Measurements from ENCODE around the gene GRIK5.

The GRIK5 gene

DNA sequence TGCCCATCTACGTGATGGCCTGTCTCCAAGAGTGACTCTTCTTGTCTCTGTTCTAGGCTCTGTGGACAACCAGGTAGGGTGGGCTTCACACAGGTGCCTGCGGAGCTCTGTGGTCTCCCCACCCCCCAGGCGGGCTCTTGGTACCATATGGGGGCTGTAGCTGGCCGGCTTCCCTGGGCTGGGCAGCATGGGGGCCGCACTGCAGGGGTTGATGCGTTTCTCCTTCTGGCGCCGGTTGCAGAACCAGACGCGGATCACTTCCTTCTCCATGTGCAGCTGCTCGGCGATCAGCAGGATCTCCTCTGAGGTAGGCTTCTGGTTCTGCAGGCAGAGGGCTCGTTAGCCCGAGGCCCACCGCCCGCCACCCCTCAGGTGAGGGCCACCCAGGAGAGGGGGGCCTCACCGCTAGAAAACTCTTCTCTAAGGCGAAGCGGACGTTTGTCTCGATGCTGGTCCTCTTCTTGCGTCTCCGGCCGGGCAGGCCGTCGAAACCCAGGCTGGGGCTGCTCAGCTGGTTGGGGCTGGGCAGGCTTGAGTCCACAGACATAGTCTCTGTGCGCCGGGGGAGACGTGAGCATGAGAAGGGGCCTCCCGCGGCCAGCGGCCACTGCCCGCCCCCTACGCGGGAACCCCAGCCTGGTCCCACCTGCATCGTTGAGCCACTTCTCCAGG, 25.3 kb upstream of the GRIK5 start:
- DNase-seq: no peak

DNA sequence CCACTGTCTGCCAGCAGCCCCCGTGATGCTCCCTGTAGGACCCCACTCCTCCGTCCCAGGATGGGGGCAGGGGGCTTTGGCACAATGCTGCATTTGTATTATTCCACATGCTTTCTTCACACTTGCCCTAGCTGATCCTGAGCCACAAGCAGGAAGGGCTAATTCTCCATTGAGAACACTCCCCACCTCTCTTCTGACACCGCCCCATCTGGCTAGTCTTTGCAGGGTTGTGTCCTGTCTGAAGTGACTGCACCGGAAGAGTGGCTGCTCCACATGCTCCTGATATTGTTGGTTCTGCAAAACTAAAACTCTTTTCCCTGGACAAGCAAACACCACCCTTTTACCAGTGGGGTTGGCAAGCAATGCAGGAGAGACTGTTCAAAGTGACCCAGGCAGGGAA, 23.9 kb upstream of the GRIK5 start:
- no peak for DNase-seq

- no peak for DNase-seq
Observed at GRCh38 chr19:42093505-42093904, 23.5 kb upstream of the GRIK5 start.

DNA sequence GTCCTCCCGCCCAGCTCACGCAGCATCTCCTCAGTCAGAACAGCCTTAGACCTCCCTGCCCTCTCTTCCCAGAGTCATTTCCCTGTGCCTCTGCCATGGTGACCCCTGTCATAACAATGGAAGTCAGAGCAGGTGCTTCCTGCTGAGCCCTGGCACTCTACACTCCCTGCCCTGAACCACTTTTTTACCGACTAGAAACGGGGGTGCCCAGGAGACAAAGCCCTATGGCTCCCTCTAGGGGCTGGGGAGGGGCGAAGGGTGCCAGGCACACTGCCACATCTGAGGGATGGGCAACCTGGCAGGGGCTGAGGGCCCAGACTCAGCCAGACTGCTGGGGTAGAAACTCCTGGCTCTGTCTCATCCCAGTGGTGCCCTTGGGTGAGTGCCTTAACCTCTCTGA, 22.3 kb upstream of the GRIK5 start:
- no peak for DNase-seq

- DNase-seq: no peak
Observed at GRCh38 chr19:42091742-42092141, 21.7 kb upstream of the GRIK5 start.

GRCh38 chr19:42091300-42091699, 21.3 kb upstream of the GRIK5 start:
- no peak for DNase-seq

GRCh38 chr19:42090672-42091071, 20.7 kb upstream of the GRIK5 start:
- no peak for DNase-seq

DNA sequence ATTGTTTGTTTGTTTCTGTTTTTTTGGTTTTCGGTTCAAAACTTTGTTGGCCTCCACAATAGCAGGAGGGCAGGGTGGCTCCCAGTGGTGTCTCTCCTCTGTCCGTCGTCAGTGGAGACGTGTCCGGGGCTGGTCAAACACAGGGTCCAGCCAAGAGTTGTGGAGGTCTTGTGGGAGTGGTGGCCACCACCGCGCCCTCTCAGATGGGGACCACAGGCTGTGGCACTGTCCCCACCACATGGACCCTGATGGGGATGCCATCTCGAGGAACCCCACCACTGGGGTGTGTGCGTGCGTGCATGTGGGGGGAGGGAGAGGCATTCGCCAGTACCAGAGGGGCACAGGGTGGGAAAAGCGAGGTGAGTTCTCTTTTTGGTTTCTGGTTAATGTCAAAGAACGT, 19.8 kb upstream of the GRIK5 start:
- DNase-seq: no peak

- no peak for DNase-seq
Observed at GRCh38 chr19:42089191-42089750, 19.3 kb upstream of the GRIK5 start.

- peak; percentile 82 for DNase-seq
Observed at GRCh38 chr19:42088471-42089190, 18.6 kb upstream of the GRIK5 start.

- DNase-seq: peak; percentile 22
Observed at GRCh38 chr19:42086770-42087550, 17.0 kb upstream of the GRIK5 start.

GRCh38 chr19:42086188-42086736, 16.3 kb upstream of the GRIK5 start:
- no peak for DNase-seq

DNA sequence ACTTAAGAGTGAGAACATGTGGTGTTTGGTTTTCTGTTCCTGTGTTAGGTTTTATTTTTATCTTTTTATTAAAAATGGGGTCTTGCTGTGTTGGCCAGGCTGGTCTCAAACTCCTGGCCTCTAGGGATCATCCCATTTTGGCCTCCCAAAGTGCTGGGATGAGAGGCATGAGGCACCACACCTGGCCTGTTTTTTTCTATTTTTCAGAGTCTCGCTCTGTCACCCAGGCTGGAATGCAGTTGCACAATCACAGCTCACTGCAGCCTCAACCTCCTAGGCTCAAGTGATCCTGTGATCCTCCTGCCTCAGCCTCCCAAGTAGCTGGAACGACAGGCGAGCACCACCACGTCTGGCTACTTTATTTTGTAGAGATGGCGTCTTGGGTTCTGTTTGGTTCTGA, 13.5 kb upstream of the GRIK5 start:
- DNase-seq: no peak

DNA sequence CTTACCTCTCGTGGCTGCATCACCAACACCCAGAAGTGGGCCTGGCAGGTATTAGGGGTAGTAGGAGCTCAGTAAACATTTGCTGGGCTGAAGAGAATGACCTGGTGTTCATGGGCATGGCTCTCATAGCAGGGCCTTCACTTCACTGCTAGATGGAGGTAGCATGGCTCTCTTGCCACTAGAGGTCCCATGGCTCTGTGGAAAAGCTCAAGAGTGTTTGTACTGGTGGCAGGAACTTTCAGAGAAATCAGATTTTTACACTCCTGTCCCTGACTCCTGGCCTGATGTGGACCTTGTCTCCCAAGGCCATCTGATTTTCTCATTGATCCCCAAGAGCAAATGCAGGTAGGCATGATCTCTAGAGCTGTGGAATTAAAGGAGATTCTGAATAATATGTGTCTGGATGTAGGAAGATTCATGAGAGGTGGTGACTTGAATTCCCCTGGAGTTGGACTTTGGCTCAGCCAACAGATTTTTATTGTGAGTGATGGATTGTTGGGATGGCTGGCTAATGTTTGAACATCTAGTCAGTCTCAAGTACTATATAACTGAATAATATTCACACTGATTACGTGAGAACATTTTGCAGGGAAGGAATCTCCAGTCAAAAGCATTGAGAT, 11.7 kb upstream of the GRIK5 start:
- DNase-seq: peak; percentile 48

DNA sequence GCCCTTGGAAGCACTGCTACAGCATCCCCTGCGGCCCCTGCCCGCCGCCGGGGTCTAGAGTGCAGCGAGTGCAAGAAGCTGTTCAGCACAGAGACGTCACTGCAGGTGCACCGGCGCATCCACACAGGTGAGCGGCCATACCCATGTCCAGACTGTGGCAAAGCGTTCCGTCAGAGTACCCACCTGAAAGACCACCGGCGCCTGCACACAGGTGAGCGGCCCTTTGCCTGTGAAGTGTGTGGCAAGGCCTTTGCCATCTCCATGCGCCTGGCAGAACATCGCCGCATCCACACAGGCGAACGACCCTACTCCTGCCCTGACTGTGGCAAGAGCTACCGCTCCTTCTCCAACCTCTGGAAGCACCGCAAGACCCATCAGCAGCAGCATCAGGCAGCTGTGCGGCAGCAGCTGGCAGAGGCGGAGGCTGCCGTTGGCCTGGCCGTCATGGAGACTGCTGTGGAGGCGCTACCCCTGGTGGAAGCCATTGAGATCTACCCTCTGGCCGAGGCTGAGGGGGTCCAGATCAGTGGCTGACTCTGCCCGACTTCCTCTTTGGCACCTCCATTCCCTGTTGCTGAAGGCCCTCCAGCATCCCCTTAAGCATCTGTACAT, 10.9 kb upstream of the GRIK5 start:
- no peak for DNase-seq

GRCh38 chr19:42079886-42080763, 10.1 kb upstream of the GRIK5 start:
- DNase-seq: no peak

DNA sequence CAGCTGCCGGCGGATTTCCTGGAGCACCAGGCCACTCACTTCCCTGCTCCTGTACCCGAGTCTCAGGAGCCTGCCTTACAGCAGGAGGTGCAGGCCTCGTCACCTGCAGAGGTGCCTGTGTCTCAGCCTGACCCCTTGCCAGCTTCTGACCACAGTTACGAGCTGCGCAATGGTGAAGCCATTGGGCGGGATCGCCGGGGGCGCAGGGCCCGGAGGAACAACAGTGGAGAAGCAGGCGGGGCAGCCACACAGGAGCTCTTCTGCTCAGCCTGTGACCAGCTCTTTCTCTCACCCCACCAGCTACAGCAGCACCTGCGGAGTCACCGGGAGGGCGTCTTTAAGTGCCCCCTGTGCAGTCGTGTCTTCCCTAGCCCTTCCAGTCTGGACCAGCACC, 9.3 kb upstream of the GRIK5 start:
- no peak for DNase-seq

GRCh38 chr19:42078538-42079275, 8.7 kb upstream of the GRIK5 start:
- DNase-seq: no peak

- no peak for DNase-seq
Observed at GRCh38 chr19:42078058-42078457, 8.1 kb upstream of the GRIK5 start.

DNA sequence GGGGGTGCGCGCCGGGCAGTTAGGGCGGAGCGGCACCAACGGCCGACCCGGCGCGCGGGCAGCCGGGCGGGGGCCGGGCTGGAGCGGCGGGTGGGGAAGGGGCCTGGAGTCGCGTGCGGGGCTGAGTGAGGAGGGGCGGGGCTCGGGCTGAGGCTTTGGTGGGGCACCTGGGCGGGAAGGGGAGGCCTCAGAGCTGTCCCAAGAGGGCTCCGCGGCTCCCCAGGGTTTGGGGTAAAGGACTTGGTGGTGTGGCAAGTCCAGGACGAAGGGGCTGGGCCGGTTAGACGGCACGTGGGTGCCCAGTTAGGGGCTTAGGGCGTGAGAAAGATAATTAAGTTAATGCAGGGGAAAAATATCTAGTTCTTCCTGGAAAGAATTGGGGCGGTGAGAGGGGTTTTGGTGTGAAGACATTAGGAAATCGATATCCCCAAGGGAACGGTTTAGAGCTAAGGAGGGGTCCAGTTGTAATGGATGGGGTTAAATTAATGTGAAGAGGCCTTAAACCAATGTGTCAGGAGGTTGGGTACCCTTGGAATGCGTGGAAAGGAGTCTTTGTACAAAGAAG, 6.5 kb upstream of the GRIK5 start:
- no peak for DNase-seq
